GM12873 (cell line): ENCODE measurements around the gene CIT.
A peak's percentile ranks its signal among the peaks of the same experiment; 100 is the strongest.

Experiments
- TF ChIP-seq, protein P1 (sequence below): IDR thresholded peaks from 2 replicates; pipeline ENCODE4 v1.5.1; 2012; ENCODE audit warnings: low read depth, mild to moderate bottlenecking, moderate library complexity, low read length, control low read depth; ENCODE audit not compliant: insufficient read depth; ENCODE audit errors: missing control alignments

The CIT gene

DNA sequence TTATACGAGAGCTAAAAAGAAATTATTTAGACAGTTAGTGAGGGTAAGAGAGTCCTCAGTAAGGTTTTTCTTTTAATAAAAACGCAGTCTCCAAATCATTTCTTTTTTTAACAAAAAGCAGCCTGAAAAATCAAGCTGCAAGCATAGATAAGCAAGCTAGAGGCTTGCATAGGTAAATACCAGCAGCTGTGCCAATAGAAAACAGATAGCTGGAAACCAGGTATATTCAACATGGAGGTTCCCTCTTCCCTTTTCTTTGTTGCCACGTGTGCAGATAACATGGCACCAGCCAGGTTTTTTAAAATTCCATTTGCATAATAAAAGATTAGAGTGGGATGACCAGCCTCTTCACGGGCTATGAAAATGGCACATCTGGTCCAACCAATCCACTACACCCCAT, 215.2 kb downstream of the CIT start:
- TF ChIP-seq, protein P1, sequence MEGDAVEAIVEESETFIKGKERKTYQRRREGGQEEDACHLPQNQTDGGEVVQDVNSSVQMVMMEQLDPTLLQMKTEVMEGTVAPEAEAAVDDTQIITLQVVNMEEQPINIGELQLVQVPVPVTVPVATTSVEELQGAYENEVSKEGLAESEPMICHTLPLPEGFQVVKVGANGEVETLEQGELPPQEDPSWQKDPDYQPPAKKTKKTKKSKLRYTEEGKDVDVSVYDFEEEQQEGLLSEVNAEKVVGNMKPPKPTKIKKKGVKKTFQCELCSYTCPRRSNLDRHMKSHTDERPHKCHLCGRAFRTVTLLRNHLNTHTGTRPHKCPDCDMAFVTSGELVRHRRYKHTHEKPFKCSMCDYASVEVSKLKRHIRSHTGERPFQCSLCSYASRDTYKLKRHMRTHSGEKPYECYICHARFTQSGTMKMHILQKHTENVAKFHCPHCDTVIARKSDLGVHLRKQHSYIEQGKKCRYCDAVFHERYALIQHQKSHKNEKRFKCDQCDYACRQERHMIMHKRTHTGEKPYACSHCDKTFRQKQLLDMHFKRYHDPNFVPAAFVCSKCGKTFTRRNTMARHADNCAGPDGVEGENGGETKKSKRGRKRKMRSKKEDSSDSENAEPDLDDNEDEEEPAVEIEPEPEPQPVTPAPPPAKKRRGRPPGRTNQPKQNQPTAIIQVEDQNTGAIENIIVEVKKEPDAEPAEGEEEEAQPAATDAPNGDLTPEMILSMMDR, result no peak

DNA sequence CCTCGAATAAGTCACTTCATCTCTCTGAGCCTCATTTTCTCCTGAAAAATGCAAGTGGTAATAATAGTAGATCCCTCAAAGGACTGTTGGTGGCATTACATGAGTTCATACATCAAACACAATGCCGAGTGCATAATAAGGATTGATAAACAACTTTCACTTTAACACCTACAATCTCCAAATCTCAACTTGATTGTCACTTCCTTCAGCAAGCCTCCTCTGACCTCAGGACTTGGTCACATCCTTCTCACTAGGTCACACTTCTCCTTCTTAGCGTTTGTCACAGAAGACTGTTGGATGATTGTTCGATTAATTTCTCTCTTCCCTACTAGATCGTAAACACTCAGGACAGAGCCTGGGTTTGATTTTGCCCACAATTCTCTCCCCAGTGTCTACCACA, 217.0 kb downstream of the CIT start:
- TF ChIP-seq, protein P1, result no peak

DNA sequence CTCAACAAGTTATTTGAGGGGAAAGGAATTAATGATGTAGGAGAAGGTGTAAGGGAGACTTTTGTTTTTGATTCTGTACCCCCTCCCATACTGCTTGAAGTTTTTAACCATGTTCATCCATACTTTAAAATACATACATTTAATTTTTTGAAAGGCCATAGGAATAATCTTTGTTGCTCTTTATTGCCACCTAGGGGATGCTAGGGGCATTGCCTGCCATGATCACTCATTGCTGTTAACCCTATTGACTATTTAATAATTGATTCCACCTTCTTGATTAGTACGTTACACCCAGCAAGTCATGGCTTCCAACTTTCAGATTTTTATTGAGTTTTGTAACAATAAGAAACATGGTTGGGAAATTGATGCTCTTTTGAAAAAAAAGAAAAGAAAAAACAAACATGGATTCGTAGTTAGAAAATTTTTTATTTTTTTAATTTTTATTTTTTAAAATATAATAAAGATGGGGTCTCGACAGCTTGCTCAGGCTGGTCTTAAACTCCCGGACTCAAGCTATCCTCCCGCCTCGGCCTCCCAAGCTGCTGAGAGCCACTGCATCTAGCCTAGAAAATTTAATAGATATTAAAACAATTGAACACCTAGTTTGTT, 217.7 kb downstream of the CIT start:
- TF ChIP-seq, protein P1, result peak; percentile 80

DNA sequence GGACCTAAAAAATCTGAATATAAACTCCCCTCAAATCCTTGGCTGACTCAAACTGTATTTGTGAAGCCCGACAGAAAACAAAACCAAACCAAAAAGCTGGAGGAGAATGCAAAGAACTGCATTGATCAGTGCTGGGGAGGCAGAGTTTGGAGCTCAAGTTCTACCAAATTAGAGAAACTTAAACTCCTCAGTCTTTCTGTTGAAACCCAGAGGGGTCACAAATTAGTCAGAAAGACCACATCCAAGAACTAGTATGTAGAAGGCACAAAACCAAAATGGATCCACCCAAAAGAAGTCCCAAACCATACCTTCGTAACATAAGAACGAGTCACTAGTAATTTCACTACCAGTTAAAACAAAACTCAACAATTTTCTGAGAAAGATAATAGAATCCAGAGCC, 224.5 kb downstream of the CIT start:
- TF ChIP-seq, protein P1, result no peak

DNA sequence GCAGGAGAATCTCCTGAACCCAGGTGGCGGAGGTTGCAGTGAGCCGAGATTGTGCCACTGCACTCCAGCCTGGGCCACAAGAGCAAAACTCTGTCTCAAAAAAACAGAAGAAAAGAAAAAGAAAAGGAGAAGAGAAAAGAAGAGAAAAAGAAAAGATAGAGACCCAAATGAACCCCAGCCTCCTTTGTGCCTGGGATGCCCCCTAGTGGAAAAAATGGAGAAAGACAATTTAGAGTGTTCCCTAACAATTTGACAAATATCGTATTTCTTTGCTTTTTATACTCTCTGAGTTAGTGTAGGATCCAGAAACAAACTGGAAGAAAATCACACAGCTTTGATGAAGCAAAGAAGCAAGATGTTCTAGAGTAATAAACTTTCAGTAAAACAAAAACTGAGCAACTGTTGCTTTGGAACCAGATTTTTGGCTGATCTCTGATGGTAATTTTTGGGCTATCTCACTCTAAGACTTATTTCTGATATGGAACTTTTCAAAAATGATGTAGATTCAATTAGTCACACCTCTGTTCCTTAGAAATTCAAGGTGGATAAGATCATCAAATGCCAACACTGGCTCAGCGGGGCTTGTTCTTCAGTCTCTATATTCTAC, 227.8 kb downstream of the CIT start:
- TF ChIP-seq, protein P1, result peak; percentile 71

DNA sequence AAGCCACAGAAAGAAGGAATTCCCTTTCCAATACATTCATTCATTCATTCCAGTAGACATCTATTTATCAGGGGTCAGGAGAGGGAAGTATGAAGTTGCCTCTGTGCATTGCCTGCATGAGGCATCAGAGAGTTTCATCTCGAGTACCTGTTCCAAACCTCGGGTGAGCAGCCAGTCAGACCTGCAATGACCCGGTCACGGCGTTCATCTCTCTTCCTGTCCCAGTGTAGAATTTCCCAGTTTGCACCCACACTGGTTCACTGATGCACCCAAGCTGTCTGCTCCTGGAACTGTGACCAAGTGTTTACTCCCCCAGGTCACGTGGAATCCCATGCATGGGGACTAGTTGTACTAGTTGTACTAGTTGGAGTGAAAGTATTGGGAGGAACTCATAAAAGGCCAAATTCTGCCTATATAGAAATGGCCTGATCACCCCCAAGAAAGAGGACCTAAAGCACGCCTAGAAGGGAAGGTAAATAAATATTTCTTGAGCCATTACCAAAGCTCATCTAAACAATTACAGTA, 231.5 kb downstream of the CIT start:
- TF ChIP-seq, protein P1, result no peak

DNA sequence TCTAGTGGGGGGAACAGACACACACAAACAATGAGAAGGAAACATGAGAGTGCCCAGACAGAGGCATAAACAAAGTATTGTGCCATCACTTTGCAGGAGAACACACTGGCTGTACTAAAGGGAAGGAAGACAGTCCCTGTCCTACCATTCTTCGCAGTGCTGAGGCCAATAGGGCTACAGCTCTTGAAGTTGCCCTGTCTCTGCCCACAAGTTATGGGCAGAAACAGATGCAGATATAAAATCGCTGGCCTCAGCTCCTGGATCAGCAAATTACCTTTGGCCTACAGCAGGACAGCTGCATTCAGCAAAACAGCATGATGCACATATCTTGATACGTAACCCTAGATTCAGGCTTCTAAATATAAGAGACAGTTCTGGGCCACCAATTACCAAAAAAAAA, 232.2 kb downstream of the CIT start:
- TF ChIP-seq, protein P1, result no peak
